DMS153 (cell line): ENCODE measurements around the gene INO80.

Experiments used
- DNase-seq: peaks from one replicate; lab custom pipeline; 2025; lab: John Stamatoyannopoulos, UW

Gene INO80

GRCh38 chr15:40999190-40999589 lies 116.9 kb downstream of the INO80 start:
- no peak for DNase-seq

- DNase-seq = no peak
Measured at GRCh38 chr15:40995656-40996055, 120.4 kb downstream of the INO80 start.

GRCh38 chr15:40992825-40993224 lies 123.3 kb downstream of the INO80 start:
- DNase-seq = no peak

GRCh38 chr15:40992241-40992741 lies 123.8 kb downstream of the INO80 start:
- no peak for DNase-seq

GRCh38 chr15:40991355-40991754 lies 124.7 kb downstream of the INO80 start:
- DNase-seq = no peak

- DNase-seq = no peak
Measured at GRCh38 chr15:40990789-40991188, 125.3 kb downstream of the INO80 start.

GRCh38 chr15:40990080-40990479 lies 126.0 kb downstream of the INO80 start:
- no peak for DNase-seq

GRCh38 chr15:40988156-40988555 lies 127.9 kb downstream of the INO80 start:
- no peak for DNase-seq

GRCh38 chr15:40986820-40987219 lies 129.3 kb downstream of the INO80 start:
- no peak for DNase-seq

- no peak for DNase-seq
Measured at GRCh38 chr15:40985541-40986330, 130.3 kb downstream of the INO80 start.

GRCh38 chr15:40984964-40985363 lies 131.1 kb downstream of the INO80 start:
- DNase-seq = no peak

- no peak for DNase-seq
Measured at GRCh38 chr15:40984406-40984805, 131.7 kb downstream of the INO80 start.

GRCh38 chr15:40982855-40983254 lies 133.2 kb downstream of the INO80 start:
- DNase-seq = no peak

GRCh38 chr15:40981186-40981585 lies 134.9 kb downstream of the INO80 start:
- DNase-seq = no peak

- DNase-seq = no peak
Measured at GRCh38 chr15:40978562-40978961, 137.5 kb downstream of the INO80 start.

GRCh38 chr15:40978141-40978540 lies 137.9 kb downstream of the INO80 start:
- no peak for DNase-seq

- no peak for DNase-seq
Measured at GRCh38 chr15:40976819-40977218, 139.3 kb downstream of the INO80 start.

GRCh38 chr15:40974879-40975278 lies 141.2 kb downstream of the INO80 start:
- DNase-seq = no peak

GRCh38 chr15:40969363-40969762 lies 146.7 kb downstream of the INO80 start:
- no peak for DNase-seq

GRCh38 chr15:40968290-40969085 lies 147.6 kb downstream of the INO80 start:
- DNase-seq = no peak

- no peak for DNase-seq
Measured at GRCh38 chr15:40964634-40965033, 151.4 kb downstream of the INO80 start.

GRCh38 chr15:40964006-40964405 lies 152.1 kb downstream of the INO80 start:
- no peak for DNase-seq

- no peak for DNase-seq
Measured at GRCh38 chr15:40963201-40963600, 152.9 kb downstream of the INO80 start.
